Pulmonary artery endothelial cell (primary cell): ENCODE data around the gene NT5E. TPM values are rescaled to one million over a fixed set of nuclear protein-coding genes. Genes with fewer than 3 reads are reported as not detected.
A peak's percentile ranks its signal among the peaks of the same experiment; 100 is the strongest.
"Not testable (repeated sequence)": the region's sequence is repeated elsewhere in the genome, so short reads cannot be mapped to it uniquely, and the experiment has no call there.

Experiments
- DNase-seq: peaks from one replicate; pipeline ENCODE4 v3.0.0-alpha.2; 2011; ENCODE audit warnings: low read depth, low spot score
- total RNA-seq: library from RNA; depleted of rRNA; stranded (reverse); fragments of >200 nt; gene quantifications from 2 replicates; pipeline ENCODE4 v1.2.3, GENCODE V29; 2014

The NT5E gene
- total RNA-seq = 187 and 223 TPM in 2 replicates

DNA sequence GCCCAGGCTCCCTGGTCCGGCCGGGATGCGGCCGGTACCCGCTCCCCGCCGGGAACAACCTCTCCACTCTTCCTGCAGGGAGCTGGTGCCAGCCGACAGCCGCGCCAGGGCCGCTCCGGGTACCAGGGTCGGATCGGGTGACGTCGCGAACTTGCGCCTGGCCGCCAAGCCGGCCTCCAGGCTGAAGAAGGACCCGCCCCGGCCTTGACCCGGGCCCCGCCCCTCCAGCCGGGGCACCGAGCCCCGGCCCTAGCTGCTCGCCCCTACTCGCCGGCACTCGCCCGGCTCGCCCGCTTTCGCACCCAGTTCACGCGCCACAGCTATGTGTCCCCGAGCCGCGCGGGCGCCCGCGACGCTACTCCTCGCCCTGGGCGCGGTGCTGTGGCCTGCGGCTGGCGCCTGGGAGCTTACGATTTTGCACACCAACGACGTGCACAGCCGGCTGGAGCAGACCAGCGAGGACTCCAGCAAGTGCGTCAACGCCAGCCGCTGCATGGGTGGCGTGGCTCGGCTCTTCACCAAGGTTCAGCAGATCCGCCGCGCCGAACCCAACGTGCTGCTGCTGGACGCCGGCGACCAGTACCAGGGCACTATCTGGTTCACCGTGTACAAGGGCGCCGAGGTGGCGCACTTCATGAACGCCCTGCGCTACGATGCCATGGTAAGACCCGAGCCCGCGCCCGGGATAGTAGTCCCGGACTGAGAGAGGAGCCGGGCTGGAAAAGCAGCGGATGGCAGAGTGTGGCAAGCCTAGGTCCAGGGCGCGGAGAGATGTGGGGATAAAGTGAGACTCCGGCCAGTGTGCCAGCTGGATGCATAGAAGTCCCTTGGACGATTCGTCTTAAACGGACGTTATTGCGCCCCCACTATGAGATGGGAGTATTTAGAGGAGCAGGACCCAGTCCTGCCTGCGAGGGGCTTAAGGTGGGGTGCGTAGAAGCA lies at the start of gene NT5E:
NT5E (plus strand) TSS at position 266 of the 942 bp plus-strand sequence; CDS start at position 323, 57 bp downstream.
- DNase-seq = no peak

DNA sequence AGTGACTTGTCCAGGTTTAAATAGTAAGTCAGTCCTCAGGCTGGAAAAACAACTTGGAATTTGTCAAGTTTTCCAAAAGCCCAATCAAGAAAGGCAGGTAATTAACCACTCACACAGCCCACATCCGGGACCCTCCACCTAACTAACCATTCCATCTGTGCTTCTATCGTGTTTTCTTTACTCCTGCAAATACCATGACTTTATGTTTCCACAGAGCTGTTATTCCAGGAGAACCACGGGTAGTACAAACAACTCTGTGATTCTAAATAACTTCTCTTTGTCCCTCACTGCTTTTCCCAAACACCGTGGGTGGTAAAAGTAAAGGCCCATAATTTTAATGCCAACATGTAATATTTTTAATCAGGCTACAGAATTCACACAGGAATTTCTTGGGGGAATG lies 49.6 kb upstream of the NT5E start:
- DNase-seq = no peak

DNA sequence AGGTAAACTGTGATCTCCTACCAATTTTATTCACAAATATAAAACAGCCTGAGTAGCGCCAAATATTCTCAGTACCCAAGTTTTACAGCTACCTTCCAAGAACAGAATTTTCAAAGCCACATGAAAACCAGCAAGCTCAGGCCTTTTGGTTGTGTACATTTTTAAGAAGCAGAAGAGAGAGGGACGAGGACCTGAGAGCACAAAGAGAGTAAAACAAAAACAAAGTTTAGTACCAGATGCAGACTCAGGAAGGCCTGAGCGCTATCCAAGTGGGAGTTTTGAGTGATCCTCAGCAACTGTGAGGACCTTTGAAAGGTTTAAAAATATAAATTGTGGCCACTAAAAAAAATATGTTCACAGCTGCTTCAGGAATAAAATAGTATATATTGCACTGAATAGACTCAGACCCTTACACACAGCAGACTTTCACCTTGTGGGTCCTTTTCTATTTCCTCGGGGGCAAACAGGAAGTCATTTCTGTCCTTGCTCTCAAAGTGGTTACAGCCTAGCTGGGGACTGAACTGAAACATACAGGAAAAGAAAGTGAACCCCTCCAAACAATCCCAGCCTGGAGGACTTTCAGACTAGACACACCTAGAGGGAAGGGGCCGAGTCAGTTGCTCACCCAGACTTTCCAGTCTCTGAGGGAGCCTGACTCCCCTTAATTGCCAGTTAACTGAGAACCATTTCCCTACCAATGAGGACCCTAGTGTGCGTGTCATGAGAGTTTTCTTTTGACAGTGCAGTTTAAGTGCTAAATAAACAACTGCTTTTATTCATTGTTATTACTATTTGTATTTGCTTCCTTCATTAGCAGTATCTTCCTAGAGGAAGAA lies 48.5 kb upstream of the NT5E start:
- DNase-seq = no peak

DNA sequence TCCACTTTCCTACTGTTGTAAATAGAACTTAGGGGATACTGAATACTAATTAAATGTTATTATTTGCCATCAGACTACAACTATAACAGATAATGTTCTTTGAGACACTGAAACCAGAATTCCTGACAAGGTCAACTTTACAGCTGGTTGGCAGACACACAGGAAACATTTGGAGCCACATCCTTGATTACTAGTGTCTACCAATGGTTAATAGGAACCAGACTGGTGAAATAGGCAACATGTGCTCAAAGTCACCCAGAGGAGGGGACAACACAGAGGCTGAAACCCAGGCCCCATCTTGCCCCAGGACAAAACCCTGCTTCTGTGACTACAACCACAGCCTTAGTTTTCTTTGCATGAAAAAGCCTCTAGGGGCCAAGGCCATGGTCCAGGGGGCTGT lies 47.8 kb upstream of the NT5E start:
- no peak for DNase-seq

DNA sequence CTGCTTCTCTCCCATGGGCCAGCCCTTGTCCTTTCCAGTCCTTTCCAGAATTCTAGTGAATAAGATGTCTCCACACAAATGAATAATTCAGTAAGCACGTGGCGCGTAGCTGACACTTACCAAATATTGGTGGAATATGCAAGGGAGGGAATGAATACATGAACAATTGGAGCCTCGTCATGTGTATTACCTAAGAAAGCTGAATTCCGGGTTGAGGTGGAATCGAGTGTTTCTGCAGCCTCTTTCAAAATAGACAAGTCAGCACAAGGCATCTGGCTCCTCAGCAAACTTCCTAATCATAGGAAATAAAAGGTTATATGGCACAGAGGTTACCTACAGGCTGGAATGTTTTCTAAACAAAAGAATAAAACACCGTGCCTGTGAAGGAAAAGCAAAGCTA lies 47.0 kb upstream of the NT5E start:
- DNase-seq = no peak

DNA sequence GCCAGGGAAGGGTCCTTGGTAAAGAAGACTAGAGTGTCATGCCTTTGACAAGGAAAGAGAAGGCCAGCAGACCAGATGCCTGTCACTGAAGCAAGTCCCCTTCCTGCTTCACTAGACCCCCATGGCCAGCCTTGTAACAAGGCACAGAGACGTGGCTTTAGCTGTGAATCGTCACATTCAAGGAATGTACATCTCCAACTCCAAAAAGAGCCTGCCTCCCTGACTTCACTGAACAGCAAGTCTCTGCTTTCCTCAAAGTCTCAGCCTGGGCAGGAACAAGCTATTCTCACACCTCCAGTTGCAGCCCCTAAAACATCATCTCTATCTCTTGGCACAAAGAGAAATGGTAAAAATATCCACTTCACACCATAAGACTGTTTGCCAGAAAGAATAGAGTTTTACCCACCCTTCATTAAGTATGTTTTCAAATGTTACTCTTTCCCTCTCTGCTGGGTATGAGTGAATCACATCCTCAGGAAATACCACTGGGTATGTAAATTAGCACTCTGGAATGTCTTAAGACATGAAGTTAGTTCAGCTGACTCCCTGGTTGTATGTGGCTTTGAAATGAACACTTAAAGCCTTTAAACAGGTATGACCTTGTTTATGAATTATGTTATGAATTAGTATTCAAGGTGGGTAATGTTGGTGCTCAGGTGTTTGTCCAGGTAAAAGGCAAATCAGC lies 46.4 kb upstream of the NT5E start:
- peak; percentile 83 for DNase-seq

DNA sequence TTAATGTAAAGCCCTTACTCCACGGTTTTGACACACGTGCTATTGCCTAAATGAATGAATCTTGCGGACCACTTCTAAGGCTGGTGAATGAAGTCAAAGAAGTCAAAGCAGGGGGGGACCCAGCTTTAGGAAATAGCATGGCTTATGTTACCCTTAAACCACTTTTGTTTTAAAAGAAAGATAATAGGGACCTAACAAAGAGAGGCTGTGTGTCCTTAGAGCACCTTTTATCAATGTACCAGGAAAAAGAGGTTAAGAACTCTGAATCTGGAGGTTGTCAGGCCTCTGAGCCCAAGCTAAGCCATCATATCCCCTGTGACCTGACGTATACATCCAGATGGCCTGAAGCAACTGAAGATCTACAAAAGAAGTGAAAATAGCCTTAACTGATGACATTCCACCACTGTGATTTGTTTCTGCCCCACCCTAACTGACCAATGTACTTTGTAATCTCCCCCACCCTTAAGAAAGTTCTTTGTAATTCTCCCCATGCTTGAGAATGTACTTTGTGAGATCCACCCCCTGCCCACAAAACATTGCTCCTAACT lies 45.8 kb upstream of the NT5E start:
- DNase-seq = not testable (repeated sequence)

DNA sequence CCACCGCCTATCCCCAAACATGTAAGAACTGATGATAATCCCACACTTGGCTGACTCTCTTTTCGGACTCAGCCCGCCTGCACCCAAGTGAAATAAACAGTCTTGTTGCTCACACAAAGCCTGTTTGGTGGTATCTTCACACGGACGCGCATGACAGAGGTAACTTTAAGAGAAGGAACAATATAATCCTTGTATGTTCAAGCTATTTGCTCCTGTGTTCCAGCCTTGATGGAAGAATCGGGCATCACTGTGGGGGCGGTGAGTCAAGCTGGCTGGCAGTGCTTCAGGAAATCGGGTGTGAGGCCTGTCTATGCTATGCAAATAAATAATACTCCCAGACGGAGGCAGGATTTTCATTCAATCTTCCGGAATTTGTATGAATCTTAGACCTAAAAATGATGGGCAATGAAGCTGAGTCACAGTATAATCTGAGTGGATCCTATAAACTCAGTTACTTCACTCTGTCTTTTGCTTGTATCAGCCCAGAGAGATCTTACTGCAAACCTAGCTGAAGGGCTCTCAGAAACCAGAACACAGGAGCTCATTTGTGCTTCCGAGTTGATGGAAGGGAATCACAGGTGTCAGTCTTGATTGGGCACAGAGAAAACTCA lies 45.2 kb upstream of the NT5E start:
- DNase-seq = peak; percentile 78

DNA sequence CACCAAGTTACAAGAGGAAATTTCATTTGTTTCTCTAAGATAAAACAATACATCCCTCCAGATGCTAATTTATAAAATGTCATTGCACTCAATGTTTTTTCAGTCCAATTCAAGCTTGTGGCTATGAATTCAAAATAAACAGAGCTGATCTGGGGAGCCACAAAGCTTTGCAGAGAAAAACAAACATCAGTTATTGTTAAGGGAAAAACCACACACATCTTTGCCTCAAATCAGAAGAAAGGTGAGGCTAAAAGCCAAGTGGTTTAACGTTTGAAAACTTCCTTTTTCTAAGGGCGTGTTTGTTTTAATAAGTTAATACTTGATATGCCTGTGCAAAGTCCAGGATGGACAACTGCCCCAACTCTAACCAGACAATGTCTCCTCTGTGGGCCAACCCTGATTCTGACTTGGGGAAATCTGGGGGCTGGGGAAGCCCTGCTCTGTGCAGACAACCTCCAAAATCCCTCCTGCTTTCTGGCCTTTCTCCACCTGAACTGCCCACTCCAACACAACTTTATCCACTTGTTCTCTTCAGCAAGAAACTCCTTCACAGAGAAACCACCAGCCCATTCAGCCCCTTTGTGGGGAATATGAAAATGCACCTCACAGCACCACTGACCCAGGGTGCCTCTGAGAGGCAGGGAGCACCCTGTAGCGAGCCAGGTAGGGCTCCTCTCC lies 44.6 kb upstream of the NT5E start:
- DNase-seq = no peak

DNA sequence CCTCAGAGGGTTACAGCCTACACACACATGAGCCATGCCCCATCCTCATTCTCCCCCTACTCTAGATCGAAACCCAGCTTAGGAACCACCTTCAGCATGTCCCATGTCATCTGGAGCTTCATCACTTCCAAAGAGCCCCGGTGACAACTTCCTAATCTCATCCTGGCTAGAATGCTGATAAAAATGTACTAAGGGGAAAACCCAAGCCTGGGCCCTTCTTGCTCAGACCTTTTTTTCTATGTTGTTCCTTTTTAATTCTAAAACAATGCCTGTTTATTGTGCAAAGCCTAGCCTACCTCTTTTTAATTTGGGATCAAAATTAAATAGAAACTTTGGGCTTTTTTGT lies 44.1 kb upstream of the NT5E start:
- no peak for DNase-seq

DNA sequence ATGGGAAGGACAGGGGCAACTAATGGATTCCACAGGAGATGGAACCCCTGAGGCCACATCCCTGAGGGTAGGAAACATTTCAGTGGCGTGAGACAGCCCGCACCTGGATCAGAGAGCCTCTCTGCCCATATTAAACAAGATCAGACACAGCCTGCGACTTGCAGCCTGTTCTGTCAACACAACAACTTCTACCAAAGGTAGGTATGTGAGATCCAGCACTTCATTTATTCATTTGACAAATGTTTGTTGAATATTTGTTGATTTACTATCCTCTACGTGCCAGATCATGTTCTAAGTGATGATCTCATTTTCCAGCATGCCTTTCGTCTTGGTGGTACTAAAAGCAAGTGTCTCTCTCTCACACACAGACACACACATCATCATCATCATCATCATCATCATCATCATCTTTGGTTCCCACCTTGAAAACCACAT lies 43.2 kb upstream of the NT5E start:
- no peak for DNase-seq

DNA sequence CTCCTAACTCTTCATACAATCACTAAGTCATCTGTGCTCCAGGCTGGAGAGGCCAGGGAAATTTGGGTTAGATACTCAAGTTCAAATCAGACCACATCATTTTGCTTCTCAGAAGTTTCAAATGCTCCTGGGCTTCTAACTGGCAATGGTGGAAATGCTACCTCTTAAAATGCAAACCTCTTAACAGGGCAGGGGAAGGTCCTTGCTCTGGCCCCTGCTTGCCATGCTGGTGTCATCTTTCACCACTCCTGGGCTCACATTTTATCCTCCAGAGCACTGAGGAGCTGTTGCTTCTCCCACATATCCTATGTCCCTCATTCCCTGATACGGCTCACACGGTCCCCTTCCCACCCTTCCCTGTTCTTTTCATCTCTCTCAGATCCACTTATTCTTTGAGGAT lies 41.8 kb upstream of the NT5E start:
- DNase-seq = no peak

DNA sequence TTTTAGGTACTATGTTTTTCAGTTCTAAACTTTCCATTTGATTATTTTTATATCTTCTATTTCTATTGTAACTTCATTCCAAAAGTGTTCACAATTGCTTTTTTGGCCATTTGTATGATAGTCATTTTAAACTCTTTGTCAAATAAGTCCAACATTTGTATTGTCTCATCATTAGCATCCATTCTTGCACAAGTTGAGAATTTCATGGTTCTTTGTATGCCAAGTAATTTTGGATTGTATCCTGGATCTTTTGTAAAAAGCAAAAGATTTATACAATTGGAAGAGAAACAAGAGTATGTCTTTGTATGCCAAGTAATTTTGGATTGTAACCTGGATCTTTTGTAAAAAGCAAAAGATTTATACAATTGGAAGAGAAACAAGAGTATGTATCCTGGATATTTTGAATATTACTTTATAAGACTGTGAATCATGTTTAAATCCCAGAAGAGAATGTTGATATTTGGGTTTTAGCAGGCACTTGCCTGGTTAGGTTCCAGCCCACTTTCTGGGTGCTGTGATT lies 36.9 kb upstream of the NT5E start:
- DNase-seq = no peak

DNA sequence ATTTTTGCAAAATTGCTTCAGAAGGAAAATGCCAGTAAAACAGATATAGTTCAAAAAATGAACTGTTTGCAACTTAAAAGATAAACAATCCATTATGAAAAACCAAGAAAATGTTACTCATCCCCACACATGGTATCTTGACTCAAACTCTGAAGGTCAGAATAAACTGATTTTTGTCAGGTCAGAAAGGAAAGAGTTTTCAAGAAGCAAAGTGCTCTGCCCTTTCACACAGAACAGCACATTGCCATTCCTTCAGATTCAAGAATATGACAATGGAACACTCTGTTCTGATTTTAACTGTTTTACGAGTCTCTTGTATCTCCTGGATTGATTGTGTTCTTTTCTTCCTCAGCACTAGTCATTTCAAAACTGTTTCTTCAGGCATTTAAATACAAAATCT lies 33.8 kb upstream of the NT5E start:
- DNase-seq = no peak

DNA sequence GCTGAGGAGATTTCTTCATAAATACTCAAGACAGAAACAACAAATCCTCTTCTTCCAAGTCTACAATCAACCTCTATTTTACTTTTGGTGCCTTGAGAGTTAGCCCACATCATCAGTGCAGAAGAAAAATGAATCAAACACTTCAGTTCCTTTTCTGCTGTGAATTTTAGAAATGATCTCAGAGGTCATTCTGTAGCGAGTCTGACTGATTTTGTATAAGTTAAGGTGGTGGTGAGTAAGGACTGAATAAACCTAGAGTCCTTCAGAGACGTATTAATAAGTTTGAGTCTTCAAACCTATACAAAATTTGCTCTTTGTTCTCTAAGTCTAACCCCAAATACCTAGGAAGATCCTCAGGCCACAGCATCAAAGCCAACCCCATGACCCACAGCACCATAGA lies 33.1 kb upstream of the NT5E start:
- DNase-seq = no peak

DNA sequence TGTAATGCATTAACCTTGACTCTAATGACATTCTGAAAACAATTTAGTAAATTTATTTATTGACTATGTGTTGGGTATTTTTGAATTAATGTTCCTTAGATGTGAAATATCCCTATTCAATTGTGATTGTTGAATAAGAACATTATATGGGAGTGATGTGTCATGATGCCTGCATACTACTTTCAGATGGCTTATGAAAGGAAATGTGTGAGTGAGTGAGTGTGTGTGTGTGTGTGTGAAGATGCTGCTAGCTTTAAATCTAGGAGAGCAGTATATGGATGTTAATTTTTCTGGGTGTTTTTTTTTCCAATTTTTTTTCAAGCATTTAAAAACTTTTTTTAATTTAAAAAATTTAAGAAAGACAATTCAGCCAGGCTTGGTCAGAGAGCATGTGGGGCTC lies 32.5 kb upstream of the NT5E start:
- no peak for DNase-seq

DNA sequence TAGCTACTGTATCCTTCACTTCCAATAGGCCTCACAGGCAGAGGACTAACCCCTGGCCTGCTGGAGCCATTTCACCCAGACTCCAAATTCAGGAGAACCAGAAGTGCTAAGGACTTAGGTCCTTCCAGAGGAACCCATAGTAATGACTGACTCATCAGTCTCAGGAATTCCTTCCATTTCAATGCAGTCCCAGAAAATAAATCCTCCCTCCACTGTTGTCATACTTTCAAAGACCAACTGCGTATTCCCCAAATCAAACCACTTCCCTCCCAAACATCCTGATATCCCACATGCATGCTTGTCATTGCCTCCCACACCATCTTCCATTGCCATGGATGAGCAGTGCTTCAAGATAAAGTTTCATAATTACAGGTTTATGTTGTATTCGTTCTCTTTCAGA lies 31.8 kb upstream of the NT5E start:
- DNase-seq = no peak

DNA sequence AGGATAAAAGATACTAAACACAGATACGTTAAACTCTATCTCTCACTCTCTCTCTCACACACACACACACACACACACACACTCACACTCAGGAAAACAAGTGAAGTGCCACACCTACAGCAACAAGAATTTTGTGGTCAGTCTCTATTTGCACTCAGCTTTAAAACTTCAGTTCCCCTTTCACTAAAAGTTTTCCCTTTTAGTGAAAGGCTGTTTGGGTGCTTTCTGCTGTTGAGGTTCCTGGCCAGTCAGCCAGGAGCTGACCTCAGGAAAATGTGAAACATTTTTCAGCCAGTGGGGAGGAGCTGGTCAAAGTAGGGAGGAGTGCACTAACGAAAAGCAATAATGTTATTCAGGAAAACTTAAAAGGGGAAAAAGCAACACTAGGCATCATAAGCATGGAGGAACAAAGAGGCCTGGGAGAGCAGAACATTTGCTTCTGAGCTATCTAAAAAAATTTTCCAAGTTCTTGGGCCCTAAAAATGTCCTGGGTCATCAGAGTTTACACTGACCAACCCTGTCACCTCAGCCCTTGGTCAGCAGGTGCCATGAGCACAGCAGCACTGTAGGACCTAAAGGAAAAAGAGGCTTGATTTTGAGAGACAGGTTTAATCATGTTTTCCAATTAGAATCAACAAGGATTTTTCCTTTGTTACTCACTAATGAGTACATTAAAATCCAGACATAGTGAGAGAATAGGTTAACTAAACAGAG lies 30.7 kb upstream of the NT5E start:
- DNase-seq = no peak

DNA sequence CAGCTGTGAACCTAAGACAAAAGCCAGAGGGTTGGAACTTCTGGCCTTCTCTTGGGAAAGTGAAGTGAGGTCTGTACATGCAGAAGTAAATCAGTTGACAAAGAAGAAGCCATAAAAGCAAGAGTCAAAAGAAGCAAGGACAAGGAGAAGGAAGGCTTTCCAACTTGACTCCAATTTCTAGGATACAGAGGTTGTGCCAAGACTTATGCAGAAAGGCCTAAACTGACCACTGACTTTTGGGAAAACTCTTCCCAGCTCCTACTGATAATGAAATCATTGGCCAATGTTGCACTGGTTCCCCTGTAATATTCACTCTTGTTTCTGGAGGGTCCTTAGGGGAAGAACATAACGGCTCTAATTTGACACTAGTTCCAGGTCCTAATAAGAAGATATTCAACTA lies 29.3 kb upstream of the NT5E start:
- DNase-seq = no peak

DNA sequence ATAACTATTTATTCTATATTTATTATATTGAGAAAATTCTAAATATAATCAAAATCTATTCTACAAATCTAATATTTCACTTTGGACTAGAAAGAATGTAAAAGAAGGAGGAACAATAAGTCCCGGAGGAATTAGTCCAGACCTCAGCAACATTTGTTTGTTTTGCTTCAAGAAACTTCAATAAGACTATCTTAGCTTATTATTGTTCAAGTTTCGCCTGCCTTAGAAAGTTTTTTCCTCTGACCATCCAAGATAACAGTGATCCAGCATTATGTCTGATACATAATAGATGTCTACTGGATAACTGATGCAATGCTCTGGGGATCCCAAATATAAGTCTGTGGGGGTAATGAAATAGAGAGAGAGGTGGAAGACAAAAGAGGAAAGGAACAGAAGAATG lies 28.7 kb upstream of the NT5E start:
- no peak for DNase-seq
